HFF-Myc (cell line): ENCODE results near the gene DCUN1D4.

Source experiments
- DNase-seq: peaks from one replicate; pipeline ENCODE4 v3.0.0-alpha.2; 2011; ENCODE audit warnings: low read depth; ENCODE audit errors: extremely low read depth
- H3K4me3 ChIP-seq: replicated peaks from 2 replicates; pipeline ENCODE4 v1.5.1; 2011; ENCODE audit warnings: low read depth, mild to moderate bottlenecking, control low read depth, low read length
- CTCF ChIP-seq: IDR thresholded peaks from 2 replicates; pipeline ENCODE4 v1.5.1; 2012; ENCODE audit warnings: mild to moderate bottlenecking, low read depth, low read length, control low read depth; ENCODE audit errors: missing control alignments

DCUN1D4 gene

GRCh38 chr4:51835079-51835478 is 7.9 kb upstream of the DCUN1D4 start:
- no peak for DNase-seq
- H3K4me3 ChIP-seq, result no peak overlapping the region
- TF ChIP-seq CTCF, result no peak

GRCh38 chr4:51835855-51836254 is 7.1 kb upstream of the DCUN1D4 start:
- H3K4me3 ChIP-seq, result no peak overlapping the region
- no peak for TF ChIP-seq CTCF
- no peak for DNase-seq

GRCh38 chr4:51836549-51836948 is 6.4 kb upstream of the DCUN1D4 start:
- no peak overlapping the region for H3K4me3 ChIP-seq
- no peak for DNase-seq
- no peak for TF ChIP-seq CTCF

- no peak for DNase-seq
These were observed 2.2 kb upstream of the DCUN1D4 start for GRCh38 chr4:51840781-51841180.

GRCh38 chr4:51842167-51842553 is 793 bp upstream of the DCUN1D4 start:
- peak overlapping the region; percentile 66 for H3K4me3 ChIP-seq
- no peak for DNase-seq
- no peak for TF ChIP-seq CTCF

More at GRCh38 chr4:51840781-51841180, 2.2 kb upstream of the DCUN1D4 start:
- H3K4me3 ChIP-seq, result no peak overlapping the region
- no peak for TF ChIP-seq CTCF

GRCh38 chr4:51843309-51844152 is 578 bp downstream of the DCUN1D4 start:
- DNase-seq, result no peak
- TF ChIP-seq CTCF, result no peak
- peak overlapping the region; percentile 66 for H3K4me3 ChIP-seq
